SH-SY5Y (cell line): ENCODE data around the gene TRIM15.

ENCODE experiments used
- GATA2 ChIP-seq: IDR thresholded peaks from 2 replicates; pipeline ENCODE4 v1.6.1; 2011; ENCODE audit warnings: mild to moderate bottlenecking, low read depth, low read length
- GATA3 ChIP-seq: IDR thresholded peaks from 2 replicates; pipeline ENCODE4 v1.6.1; 2011; ENCODE audit warnings: low read depth, mild to moderate bottlenecking, low read length, moderate library complexity

DNA sequence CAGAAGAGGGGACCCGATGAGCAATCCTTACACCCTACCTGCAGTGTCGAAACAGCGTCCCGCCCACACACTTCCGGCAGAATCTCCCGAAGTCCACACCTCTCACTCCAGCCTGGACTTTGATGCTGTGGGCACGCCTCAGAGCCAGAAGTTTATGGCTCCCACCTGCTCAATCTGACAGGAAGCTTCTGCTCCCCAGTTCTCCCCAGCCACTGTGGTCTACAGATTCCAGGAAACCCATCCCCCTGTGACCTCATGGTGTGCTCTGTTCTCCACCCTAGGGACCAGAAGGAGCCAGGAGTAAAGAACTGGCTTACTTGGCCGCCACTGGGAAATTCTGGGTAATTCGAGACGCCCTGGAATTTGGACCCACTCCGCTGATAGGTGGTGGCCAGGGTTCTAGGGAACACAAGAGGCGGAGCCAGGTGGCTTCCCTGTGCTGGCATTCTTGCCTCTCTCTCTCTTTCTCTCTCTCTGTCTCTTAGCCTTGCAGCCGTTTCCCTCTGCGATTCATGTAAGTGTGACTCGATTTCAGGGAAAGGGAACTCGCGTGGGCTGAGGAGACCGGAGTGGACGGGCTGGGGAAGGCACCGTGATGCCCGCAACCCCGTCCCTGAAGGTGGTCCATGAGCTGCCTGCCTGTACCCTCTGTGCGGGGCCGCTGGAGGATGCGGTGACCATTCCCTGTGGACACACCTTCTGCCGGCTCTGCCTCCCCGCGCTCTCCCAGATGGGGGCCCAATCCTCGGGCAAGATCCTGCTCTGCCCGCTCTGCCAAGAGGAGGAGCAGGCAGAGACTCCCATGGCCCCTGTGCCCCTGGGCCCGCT, at the start of gene TRIM15:
- TF ChIP-seq GATA3 (no peak), GATA2 (no peak)
